Measurements from ENCODE around the gene SON.

Gene SON

DNA sequence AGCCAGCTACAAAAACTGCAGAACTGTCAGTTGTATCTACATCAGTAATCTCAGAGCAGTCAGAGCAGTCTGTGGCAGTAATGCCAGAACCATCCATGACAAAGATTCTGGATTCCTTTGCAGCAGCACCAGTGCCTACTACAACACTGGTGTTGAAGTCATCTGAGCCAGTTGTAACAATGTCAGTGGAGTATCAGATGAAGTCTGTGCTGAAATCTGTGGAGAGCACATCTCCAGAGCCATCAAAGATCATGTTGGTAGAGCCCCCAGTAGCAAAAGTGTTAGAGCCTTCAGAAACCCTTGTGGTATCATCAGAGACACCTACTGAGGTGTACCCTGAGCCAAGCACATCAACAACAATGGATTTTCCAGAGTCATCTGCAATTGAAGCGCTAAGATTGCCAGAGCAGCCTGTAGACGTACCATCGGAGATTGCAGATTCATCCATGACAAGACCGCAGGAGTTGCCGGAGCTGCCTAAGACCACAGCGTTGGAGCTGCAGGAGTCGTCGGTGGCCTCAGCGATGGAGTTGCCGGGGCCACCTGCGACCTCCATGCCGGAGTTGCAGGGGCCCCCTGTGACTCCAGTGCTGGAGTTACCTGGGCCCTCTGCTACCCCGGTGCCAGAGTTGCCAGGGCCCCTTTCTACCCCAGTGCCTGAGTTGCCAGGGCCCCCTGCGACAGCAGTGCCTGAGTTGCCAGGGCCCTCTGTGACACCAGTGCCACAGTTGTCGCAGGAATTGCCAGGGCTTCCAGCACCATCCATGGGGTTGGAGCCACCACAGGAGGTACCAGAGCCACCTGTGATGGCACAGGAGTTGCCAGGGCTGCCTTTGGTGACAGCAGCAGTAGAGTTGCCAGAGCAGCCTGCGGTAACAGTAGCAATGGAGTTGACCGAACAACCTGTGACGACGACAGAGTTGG, 7.3 kb downstream of the SON start:
- in situ Hi-C loops (cut with HindIII; ENCODE audit: low pct_unique_long_range_greater_than_20kb, low sequenced_read_pairs) = no loop called here
- no peak for TF ChIP-seq JUND (IDR thresholded peaks at IDR 0.05; ENCODE audit: low read depth)
- no peak for DNase-seq (ENCODE audit: low read depth in 1 of 2, low spot score in 1 of 2)

DNA sequence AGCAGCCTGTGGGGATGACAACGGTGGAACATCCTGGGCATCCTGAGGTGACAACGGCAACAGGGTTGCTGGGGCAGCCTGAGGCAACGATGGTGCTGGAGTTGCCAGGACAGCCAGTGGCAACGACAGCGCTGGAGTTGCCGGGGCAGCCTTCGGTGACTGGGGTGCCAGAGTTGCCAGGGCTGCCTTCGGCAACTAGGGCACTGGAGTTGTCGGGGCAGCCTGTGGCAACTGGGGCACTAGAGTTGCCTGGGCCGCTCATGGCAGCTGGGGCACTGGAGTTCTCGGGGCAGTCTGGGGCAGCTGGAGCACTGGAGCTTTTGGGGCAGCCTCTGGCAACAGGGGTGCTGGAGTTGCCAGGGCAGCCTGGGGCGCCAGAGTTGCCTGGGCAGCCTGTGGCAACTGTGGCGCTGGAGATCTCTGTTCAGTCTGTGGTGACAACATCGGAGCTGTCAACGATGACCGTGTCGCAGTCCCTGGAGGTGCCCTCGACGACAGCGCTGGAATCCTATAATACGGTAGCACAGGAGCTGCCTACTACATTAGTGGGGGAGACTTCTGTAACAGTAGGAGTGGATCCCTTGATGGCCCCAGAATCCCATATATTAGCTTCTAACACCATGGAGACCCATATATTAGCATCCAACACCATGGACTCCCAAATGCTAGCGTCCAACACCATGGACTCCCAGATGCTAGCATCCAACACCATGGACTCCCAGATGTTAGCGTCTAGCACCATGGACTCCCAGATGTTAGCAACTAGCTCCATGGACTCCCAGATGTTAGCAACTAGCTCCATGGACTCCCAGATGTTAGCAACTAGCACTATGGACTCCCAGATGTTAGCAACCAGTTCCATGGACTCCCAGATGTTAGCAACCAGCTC, 8.2 kb downstream of the SON start:
- TF ChIP-seq JUND (IDR thresholded peaks at IDR 0.05; ENCODE audit: low read depth) = no peak
- in situ Hi-C loops (cut with HindIII; ENCODE audit: low pct_unique_long_range_greater_than_20kb, low sequenced_read_pairs) = no loop called here
- no peak for DNase-seq (ENCODE audit: low read depth in 1 of 2, low spot score in 1 of 2)

DNA sequence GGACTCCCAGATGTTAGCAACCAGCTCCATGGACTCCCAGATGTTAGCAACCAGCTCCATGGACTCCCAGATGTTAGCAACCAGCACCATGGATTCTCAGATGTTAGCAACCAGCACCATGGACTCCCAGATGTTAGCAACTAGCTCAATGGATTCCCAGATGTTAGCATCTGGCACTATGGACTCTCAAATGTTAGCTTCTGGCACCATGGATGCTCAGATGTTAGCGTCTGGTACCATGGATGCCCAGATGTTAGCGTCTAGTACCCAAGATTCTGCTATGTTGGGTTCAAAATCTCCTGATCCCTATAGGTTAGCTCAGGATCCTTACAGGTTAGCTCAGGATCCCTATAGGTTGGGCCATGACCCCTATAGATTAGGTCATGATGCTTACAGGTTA, 8.8 kb downstream of the SON start:
- in situ Hi-C loops (cut with HindIII; ENCODE audit: low pct_unique_long_range_greater_than_20kb, low sequenced_read_pairs) = no loop called here
- TF ChIP-seq JUND (IDR thresholded peaks at IDR 0.05; ENCODE audit: low read depth) = no peak
- DNase-seq (ENCODE audit: low read depth in 1 of 2, low spot score in 1 of 2) = no peak

DNA sequence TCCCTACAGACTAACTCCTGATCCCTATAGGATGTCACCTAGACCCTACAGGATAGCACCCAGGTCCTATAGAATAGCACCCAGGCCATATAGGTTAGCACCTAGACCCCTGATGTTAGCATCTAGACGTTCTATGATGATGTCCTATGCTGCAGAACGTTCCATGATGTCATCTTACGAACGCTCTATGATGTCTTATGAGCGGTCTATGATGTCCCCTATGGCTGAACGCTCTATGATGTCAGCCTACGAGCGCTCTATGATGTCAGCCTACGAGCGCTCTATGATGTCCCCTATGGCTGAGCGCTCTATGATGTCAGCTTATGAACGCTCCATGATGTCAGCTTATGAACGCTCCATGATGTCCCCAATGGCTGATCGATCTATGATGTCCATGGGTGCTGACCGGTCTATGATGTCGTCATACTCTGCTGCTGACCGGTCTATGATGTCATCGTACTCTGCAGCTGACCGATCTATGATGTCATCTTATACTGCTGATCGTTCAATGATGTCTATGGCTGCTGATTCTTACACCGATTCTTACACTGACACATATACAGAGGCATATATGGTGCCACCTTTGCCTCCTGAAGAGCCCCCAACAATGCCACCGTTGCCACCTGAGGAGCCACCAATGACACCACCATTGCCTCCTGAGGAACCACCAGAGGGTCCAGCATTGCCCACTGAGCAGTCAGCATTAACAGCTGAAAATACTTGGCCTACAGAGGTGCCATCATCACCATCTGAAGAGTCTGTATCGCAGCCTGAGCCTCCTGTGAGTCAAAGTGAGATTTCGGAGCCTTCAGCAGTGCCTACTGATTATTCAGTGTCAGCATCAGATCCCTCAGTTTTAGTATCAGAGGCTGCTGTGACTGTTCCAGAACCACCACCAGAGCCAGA, 9.5 kb downstream of the SON start:
- DNase-seq (ENCODE audit: low read depth in 1 of 2, low spot score in 1 of 2) = no peak
- in situ Hi-C loops (cut with HindIII; ENCODE audit: low pct_unique_long_range_greater_than_20kb, low sequenced_read_pairs) = no loop called here
- TF ChIP-seq JUND (IDR thresholded peaks at IDR 0.05; ENCODE audit: low read depth) = no peak

DNA sequence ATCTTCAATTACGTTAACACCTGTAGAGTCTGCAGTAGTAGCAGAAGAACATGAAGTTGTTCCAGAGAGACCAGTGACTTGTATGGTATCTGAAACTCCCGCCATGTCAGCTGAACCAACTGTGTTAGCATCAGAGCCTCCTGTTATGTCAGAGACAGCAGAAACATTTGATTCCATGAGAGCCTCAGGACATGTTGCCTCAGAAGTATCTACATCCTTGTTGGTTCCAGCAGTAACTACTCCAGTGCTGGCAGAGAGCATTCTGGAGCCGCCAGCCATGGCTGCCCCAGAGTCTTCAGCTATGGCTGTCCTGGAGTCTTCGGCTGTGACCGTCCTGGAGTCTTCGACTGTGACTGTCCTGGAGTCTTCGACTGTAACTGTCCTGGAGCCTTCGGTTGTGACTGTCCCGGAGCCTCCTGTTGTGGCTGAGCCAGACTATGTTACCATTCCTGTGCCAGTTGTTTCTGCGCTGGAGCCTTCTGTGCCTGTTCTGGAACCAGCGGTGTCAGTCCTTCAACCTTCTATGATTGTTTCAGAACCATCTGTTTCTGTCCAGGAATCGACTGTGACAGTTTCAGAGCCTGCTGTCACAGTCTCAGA, 10.3 kb downstream of the SON start:
- in situ Hi-C loops (cut with HindIII; ENCODE audit: low pct_unique_long_range_greater_than_20kb, low sequenced_read_pairs) = no loop called here
- no peak for DNase-seq (ENCODE audit: low read depth in 1 of 2, low spot score in 1 of 2)
- no peak for TF ChIP-seq JUND (IDR thresholded peaks at IDR 0.05; ENCODE audit: low read depth)

DNA sequence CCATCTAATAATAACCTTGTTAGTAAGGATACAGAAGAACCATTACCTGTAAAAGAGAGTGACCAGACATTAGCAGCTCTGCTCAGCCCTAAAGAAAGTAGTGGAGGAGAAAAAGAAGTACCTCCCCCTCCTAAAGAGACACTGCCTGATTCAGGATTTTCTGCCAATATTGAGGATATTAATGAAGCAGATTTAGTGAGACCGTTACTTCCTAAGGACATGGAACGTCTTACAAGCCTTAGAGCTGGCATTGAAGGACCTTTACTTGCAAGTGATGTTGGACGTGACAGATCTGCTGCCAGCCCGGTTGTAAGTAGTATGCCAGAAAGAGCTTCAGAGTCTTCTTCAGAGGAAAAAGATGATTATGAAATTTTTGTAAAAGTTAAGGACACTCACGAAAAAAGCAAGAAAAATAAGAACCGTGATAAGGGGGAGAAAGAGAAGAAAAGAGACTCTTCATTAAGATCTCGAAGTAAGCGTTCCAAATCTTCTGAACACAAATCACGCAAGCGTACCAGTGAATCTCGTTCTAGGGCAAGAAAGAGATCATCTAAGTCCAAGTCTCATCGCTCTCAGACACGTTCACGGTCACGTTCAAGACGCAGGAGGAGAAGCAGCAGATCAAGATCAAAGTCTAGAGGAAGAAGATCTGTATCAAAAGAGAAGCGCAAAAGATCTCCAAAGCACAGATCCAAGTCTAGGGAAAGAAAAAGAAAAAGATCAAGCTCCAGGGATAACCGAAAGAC, 11.6 kb downstream of the SON start:
- no peak for TF ChIP-seq JUND (IDR thresholded peaks at IDR 0.05; ENCODE audit: low read depth)
- DNase-seq (ENCODE audit: low read depth in 1 of 2, low spot score in 1 of 2) = no peak
- in situ Hi-C loops (cut with HindIII; ENCODE audit: low pct_unique_long_range_greater_than_20kb, low sequenced_read_pairs) = no loop called here

DNA sequence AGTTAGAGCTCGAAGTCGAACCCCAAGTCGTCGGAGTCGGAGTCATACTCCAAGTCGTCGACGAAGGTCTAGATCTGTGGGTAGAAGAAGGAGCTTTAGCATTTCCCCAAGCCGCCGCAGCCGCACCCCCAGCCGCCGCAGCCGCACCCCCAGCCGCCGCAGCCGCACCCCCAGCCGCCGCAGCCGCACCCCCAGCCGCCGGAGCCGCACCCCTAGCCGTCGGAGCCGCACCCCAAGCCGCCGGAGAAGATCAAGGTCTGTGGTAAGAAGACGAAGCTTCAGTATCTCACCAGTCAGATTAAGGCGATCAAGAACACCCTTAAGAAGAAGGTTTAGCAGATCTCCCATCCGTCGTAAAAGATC, 12.1 kb downstream of the SON start:
- in situ Hi-C loops (cut with HindIII; ENCODE audit: low pct_unique_long_range_greater_than_20kb, low sequenced_read_pairs) = no loop called here
- no peak for TF ChIP-seq JUND (IDR thresholded peaks at IDR 0.05; ENCODE audit: low read depth)
- no peak for DNase-seq (ENCODE audit: low read depth in 1 of 2, low spot score in 1 of 2)

DNA sequence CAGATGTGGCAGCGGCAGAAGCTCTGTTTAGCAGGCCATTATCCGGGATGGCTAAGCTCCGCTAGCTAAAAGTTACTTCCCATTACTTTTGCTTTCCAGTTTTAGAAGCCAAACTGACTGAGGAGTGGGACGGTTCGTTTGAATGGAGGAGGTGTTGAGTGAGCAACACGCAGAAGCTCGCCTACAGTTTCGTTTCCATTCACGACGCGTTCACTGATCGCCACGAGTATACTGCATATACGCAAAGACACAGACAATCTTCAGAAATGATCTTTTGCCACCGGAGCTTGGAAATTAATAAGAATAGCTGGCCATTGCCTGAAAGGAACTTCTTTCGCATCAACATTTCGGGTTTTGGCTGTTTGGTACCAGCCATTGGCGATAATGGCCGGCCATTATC, 14.6 kb downstream of the SON start:
- in situ Hi-C loops (cut with HindIII; ENCODE audit: low pct_unique_long_range_greater_than_20kb, low sequenced_read_pairs) = no loop called here
- TF ChIP-seq JUND (IDR thresholded peaks at IDR 0.05; ENCODE audit: low read depth) = no peak
- no peak for DNase-seq (ENCODE audit: low read depth in 1 of 2, low spot score in 1 of 2)

DNA sequence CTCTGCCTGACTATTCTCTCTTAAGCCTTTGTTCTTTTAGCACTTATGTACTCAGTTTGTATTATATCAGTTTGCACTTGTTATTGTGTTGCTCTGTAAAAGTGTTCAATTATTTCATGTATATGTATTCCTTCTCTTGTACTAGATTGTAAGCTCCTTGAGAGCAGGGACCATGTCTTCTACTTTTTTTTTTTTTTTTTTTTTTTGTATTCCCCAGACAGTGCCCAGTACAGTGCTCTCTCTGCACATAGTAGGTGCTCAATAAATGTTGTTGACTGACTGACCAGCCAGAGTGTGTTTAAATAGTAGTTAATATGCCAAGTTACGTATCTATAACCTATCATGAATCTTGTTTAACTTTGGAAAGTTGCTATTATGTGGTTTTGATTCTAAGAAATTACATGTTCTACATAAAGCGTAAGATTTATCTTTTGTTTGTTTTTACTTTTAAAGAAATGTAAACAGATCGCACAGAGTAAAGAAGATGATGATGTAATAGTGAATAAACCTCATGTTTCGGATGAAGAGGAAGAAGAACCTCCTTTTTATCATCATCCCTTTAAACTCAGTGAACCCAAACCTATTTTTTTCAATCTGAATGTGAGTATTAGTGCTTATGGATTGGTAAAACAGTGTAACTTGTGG, 16.1 kb downstream of the SON start:
- DNase-seq (ENCODE audit: low read depth in 1 of 2, low spot score in 1 of 2) = no peak
- no peak for TF ChIP-seq JUND (IDR thresholded peaks at IDR 0.05; ENCODE audit: low read depth)
- in situ Hi-C loops (cut with HindIII; ENCODE audit: low pct_unique_long_range_greater_than_20kb, low sequenced_read_pairs) = no loop called here

DNA sequence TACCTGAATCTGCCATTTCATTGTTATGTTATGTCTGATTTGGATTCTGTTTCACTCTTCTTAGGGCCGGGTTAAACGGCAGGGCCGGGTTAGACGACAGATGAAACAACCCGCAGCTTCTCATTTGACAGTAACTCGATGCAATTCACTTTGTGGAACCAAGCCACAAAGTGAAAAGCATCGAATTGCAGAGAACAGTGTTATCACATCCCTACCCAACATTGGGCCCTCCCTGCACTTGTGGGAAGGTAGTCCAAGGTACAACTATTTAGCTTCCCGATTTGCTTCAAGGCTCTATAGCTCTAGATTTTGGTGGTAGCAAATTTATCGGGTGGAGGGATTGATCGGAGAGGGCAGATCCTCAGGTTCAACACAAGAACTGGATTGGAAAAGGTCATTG, 17.0 kb downstream of the SON start:
- no peak for TF ChIP-seq JUND (IDR thresholded peaks at IDR 0.05; ENCODE audit: low read depth)

DNA sequence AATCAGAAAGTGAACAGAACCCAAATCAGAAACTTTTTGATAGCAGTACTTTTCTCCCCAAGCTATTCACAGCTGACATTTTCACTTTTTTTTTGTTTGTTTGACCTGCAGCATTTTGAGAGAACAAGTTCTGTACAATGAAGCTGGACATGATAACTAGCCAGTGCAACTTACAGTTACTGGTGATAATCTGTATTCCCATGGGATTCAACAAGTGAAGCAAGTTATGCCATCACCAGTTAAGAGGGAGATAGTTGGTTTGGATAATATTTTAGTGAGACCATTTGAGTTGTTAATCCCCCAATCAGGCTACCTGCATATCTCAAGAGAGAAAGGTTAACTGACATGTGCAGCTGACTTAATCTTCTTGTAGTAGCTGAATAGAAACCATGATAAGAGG, 18.1 kb downstream of the SON start:
- in situ Hi-C loops (cut with HindIII; ENCODE audit: low pct_unique_long_range_greater_than_20kb, low sequenced_read_pairs) = no loop called here
- DNase-seq (ENCODE audit: low read depth in 1 of 2, low spot score in 1 of 2) = no peak
- no peak for TF ChIP-seq JUND (IDR thresholded peaks at IDR 0.05; ENCODE audit: low read depth)

More for the DNA sequence above, 17.0 kb downstream of the SON start:
- DNase-seq (ENCODE audit: low read depth in 1 of 2, low spot score in 1 of 2) = no peak
- in situ Hi-C loops (cut with HindIII; ENCODE audit: low pct_unique_long_range_greater_than_20kb, low sequenced_read_pairs) = no loop called here
